GM12878 (cell line): ENCODE results near the gene TNIP1.

Experiments
- ASH2L ChIP-seq: fragments of 300-600, 200-600 bp; sonication (generic); IDR thresholded peaks from 2 replicates; pipeline ENCODE4 v1.6.1; 2017; ENCODE audit warnings: low read depth, mild to moderate bottlenecking, borderline replicate concordance
- BHLHE40 ChIP-seq, 2 experiments: fragments of 450-650 bp in 1 of 2; IDR thresholded peaks; 2 replicates each; pipeline ENCODE4 v1.6.1; 2011 to 2017; ENCODE audit warnings: low read depth in 2 of 2, borderline replicate concordance in 1 of 2, improper control_type of control experiment in 1 of 2, low read length in 1 of 2, mild to moderate bottlenecking in 1 of 2
- CHD4 ChIP-seq: fragments of 200-600 bp; sonication (generic); IDR thresholded peaks from 2 replicates; pipeline ENCODE4 v1.6.1; 2016; ENCODE audit warnings: mild to moderate bottlenecking
- CTCF ChIP-seq, 3 experiments: IDR thresholded peaks in 2 of 3; conservative IDR thresholded peaks in 1 of 3; 2 replicates each; pipeline ENCODE4 v1.5.1; 2011; ENCODE audit warnings: low read depth in 3 of 3, low read length in 3 of 3, mild to moderate bottlenecking in 3 of 3, control low read depth in 2 of 3, moderate library complexity in 2 of 3, inconsistent platforms in 1 of 3, mixed read lengths in 1 of 3; ENCODE audit not compliant: control insufficient read depth in 2 of 3, insufficient read depth in 1 of 3; ENCODE audit errors: extremely low read depth in 1 of 3
- E2F4 ChIP-seq: IDR thresholded peaks from 2 replicates; pipeline ENCODE4 v1.6.1; 2012; ENCODE audit warnings: low read depth, low read length, improper control_type of control experiment
- EZH2 ChIP-seq: IDR thresholded peaks from 2 replicates; pipeline ENCODE4 v1.6.1; 2012; ENCODE audit warnings: low read depth, mild to moderate bottlenecking, control low read depth, inconsistent platforms, low read length, borderline replicate concordance; ENCODE audit not compliant: control insufficient read depth
- NFIC ChIP-seq: IDR thresholded peaks from 2 replicates; pipeline ENCODE4 v1.6.1; 2012; ENCODE audit warnings: low read depth, mild to moderate bottlenecking, inconsistent platforms, low read length, moderate library complexity
- RFX5 ChIP-seq: IDR thresholded peaks from 2 replicates; pipeline ENCODE4 v1.6.1; 2011; ENCODE audit warnings: low read depth, low read length, improper control_type of control experiment
- USF2 ChIP-seq: IDR thresholded peaks from 2 replicates; pipeline ENCODE4 v1.6.1; 2011; ENCODE audit warnings: low read depth, low read length, improper control_type of control experiment, borderline replicate concordance
- YY1 ChIP-seq: IDR thresholded peaks from 2 replicates; pipeline ENCODE4 v1.6.1; 2011; ENCODE audit warnings: low read depth, mild to moderate bottlenecking, low read length

GRCh38 chr5:151008210-151008491, 72.7 kb downstream of the TNIP1 start:
- TF ChIP-seq BHLHE40 (IDR thresholded peaks at IDR 0.05; ENCODE audit: borderline replicate concordance in 1 of 2, low read depth in 2 of 2, low read length in 1 of 2) (no peak), ASH2L (no peak), EZH2 (no peak), CHD4 (no peak), CTCF (IDR thresholded peaks at IDR 0.05 in 2 of 3, conservative IDR thresholded peaks at IDR 0.05 in 1 of 3; ENCODE audit: control insufficient read depth in 2 of 3, extremely low read depth in 1 of 3, insufficient read depth in 1 of 3, low read depth in 3 of 3, low read length in 3 of 3) (no peak), NFIC (no peak), RFX5 (no peak), E2F4 (no peak), USF2 (no peak), YY1 (no peak)
